Fibroblast of skin of left quadriceps (primary cell): ENCODE measurements around the gene FAM174B.

Experiments
- DNase-seq, 2 experiments: peaks; one replicate each; pipeline ENCODE4 v3.0.0-alpha.2; 2013; ENCODE audit warnings: low read depth in 2 of 2

Gene FAM174B

DNA sequence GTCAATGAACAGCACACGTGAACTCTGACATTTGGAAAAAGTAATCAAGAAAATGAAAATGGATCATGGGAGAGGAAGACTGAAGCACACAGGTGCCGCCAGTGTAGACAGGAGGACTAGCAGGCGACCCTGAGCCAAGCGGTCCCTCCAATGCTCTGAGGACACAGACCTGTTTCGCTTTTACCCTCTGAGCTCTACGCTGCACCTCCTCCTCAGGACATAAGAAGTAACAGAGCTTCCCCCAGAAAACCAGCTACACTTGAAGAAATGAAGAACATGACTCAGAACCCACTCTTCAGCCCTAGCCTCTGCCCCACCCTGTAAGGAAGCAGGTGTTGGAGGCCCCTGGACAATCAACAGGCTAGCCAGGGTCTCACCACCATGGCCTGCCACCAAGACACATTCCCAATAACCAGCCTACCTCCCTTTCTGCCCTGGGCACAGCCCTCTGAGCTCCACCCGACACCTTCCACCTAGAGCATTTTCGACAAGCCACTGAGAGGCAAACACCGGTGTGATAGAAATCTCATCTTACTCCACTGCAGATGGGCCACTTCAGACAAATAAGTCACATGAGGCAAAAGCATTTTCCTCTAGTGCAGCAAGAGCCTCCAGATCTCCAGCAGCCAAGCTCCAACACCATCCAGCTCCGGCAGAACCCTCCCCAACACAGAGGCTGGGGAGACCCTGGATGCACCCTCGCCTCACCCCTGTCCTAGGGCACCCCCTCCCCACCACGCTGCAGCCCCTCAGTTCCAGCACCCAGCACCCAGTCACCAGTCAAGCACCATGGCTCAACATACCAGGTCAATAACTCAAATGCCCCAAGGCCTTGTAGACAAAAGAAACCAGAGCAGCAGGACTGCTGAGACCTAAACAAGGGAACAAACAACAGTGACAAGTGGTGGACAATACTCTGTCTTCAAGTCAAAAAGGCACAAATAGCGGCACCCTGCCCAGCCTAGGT, 11.4 kb downstream of the FAM174B start:
- no peak for DNase-seq

- DNase-seq = no peak
Observed at GRCh38 chr15:92638709-92639365, 16.7 kb downstream of the FAM174B start.

DNA sequence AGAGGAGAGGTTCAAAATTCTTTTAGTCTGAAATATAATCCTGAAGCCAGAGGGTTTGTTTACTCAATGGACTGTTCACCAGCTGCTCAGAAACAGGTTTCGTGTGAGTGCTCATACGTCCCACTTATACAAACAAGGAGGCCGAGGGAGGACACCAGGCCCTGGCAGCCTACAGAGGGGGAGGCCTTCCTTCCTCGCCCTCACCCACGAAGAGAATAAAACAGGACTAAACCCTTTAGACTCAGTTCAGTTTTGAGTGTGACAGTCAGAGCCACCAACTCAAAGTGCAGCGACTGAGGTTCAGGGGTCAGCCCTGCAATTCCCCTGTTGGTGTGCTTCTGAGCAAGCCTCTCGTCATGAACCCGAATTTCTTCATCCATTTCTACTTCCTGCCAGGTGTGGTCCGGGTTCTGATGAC, 17.3 kb downstream of the FAM174B start:
- DNase-seq = no peak

- no peak for DNase-seq
Observed at GRCh38 chr15:92637626-92638025, 17.9 kb downstream of the FAM174B start.

DNA sequence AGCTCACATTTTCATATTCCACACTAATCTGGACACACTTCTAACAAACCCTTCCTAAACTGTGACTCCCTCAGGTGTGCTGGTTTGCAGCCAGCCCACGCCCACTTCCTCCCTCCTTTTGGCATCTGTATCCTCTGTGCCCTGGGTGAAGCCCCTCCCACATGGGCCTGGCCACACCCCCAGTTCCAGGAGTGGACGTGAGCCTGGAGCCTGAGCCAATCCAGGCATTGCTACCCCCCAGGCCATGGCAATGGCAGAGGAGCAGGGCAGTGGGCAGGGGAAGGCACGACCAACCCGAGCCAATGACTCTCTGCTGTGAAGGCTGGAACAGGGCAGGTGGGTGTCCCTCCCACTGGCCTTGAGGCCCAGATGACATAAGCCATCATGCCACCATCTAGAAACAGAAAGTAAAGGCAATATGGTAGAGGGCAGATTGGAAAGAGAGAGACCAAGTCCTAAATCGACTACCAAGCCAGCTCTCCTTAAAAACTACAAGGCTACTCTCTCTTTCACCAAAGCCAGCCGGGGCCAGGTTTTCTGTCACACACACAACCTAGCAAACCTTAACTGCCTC, 18.6 kb downstream of the FAM174B start:
- DNase-seq = no peak

DNA sequence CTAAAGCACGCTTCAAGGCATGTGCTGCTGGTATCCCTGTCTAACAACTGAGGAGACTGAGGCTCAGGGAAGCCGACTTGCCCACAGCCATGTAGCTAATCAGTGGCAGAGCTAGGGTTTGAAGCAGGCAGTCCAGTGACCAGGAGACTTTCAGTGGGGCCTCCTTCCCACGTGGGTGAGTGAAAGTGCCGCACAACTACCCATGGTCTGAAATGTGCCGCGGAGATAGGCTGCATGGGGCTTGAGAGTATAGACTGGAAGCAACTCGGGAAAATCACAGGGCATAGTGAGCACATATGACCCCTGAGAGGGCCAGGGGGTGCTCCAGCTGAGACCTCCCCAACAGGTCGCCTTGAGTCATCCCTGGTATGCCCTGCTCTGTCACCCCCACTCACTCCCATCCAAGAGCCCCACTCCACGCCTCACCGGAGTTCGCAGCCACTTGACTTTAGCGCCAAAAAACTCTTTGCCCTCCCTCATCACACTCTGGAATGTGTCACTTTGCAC, 19.1 kb downstream of the FAM174B start:
- DNase-seq = no peak

GRCh38 chr15:92634671-92635201, 20.8 kb downstream of the FAM174B start:
- DNase-seq = no peak

DNA sequence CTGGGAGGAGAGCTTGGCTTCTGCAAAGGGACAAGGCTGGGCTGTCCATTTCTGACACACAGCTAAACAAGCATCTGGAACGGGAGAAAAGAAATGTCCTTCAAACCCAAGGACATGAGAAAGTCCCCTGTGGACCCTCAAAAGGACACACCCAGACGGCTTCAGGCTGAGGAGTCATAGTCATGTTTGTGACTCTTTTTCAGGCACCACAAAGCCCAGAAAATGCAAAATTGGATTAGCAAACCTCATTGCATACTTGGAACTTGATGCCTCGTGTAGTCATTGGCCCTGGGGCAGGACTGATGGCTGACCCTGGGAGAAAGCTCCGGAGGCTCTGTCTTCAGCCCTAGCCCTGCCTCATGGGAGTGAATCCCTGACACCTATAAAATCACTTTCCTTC, 21.5 kb downstream of the FAM174B start:
- DNase-seq = no peak

DNA sequence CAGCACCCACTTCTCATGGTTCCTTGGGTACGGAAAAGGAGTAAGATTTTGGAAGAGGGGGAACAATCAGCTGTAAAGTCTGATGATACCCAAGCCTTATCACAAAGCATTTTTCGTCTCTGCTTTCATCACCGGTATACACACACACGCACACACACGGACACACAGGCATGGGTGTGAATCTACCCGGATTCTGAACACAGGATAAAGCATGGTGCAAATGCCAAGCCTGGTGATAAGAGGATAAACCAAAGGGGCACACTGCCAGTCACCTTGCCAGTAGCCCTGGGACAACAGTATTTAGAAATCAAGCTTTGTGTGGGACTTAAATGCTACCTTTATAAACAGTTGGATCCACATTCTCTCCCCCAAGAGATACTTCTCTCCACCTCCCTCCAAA, 22.2 kb downstream of the FAM174B start:
- no peak for DNase-seq

- no peak for DNase-seq
Observed at GRCh38 chr15:92633001-92633400, 22.6 kb downstream of the FAM174B start.

DNA sequence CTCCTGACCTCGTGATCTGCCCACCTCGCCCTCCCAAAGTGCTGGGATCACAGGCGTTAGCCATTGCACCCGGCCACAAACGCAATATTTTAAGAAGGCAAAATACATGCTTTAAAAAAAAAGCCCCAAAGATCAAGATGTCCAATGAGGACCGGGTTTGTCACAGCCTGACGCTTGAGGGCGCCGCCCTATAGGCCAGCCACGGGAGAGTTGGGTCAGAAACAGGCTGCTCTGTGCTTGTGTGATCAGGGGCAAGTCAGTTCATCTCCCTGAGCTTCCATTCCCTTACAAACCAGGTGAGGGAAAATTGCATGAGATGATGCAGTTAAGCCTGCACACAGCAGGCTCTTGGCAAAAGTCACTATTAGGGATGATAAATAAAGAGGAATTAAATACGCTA, 23.9 kb downstream of the FAM174B start:
- DNase-seq = no peak

GRCh38 chr15:92629975-92630626, 25.5 kb downstream of the FAM174B start:
- DNase-seq = no peak

GRCh38 chr15:92629276-92629974, 26.1 kb downstream of the FAM174B start:
- DNase-seq = no peak

DNA sequence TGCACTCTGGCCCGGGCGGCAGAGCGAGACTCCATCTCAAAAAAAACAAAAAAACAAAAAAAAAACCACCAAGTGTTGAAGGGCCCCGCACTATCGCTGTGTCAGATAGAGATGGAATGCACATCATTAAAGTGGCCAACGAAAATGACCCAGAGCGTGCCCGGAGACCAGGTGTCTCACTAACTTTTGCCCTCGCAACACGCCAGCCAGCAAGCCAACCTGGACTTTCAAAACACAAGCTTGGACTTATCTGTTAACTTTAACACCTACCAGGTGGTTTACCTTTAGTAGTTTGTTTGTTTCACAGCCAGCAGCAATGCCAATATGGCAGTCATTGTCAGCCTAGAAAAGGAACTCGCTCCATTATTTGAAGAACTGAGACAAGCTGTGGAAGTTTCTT, 28.6 kb downstream of the FAM174B start:
- DNase-seq = no peak

GRCh38 chr15:92625251-92625980, 30.2 kb downstream of the FAM174B start:
- peak; percentile 48 for DNase-seq

- DNase-seq = peak in 1 of 2 experiments; percentile 24
Observed at GRCh38 chr15:92624401-92624991, 31.1 kb downstream of the FAM174B start.

- DNase-seq = no peak
Observed at GRCh38 chr15:92623435-92623834, 32.1 kb downstream of the FAM174B start.

DNA sequence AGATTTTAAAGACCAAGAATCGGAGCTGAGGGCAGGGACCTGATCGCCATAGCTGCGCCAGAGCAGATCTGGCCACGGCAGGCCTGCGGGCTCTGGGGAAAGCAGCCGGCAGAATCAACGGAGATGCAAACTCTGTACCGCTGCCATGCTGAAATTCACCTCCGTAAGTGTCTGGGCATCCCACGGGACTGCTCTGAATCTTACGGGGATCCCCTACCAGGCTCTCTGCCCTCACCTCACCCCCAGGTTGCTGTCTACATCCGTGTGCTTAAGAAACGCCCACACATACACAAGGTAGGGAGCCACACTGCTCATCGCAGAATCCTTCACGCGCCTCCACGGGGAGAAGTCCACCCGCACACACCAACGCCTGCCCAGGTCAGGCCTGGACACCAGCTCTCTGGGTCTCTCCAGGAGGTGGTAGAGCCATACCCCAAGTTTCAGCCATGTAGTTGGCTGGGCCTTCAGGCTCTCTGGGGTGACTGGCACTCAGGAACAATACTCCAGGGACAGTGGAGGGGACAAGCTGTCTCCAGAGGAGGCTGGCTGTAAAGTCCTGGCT, 33.5 kb downstream of the FAM174B start:
- DNase-seq = no peak

GRCh38 chr15:92620991-92621390, 34.6 kb downstream of the FAM174B start:
- DNase-seq = no peak
